Measurements from ENCODE around the gene TF.

The TF gene

DNA sequence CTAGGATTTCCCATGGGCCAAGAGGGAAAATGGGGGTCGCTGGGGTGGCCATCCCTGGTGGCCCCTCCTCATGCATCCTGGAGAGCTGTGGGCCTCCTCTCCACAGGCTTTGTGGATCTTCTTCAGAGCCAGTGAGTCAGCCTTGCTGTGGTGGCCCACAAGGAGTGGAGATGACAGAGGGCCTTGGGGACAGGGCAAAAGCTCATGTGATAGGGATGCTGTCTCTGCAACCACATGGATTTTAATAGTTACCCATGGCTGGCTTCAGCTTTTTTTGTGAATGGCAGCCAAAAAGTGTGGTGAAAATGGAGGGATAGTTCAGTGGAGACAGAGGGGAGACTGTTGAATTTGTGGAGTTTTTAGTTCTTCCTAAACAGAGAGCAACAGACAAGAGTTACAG is 1.2 kb downstream of the TF start:
- no peak for DNase-seq (ENCODE audit: low read depth in 2 of 2)

DNA sequence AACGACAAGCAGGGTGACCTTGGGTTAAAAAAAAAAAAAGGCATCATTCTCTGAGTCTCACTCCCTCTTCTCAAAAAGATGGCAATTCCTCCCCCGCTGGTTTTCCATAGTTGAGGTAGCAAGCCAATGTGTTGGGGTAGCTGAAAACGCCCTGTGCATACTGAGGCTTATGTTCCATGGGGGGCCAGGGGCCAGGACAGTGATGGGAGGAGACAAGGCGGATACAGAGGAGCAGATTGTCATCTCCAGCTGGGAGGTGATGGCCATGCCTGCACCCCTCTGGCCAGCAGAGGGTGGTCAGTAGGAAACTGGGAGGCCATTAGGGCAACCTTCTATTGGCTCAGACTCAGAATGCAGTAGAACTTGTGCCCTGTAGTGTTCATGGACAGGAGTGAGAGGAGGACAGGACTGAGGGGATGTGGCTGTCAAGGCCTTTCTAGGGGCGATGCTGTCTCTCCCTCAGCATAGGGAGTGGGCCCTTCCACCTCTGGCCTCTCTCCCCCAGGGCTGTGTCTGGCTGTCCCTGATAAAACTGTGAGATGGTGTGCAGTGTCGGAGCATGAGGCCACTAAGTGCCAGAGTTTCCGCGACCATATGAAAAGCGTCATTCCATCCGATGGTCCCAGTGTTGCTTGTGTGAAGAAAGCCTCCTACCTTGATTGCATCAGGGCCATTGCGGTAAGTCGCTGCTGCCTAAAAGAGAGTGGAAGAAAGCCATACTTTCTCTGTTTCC is 1.9 kb downstream of the TF start:
- no peak for DNase-seq (ENCODE audit: low read depth in 2 of 2)

DNA sequence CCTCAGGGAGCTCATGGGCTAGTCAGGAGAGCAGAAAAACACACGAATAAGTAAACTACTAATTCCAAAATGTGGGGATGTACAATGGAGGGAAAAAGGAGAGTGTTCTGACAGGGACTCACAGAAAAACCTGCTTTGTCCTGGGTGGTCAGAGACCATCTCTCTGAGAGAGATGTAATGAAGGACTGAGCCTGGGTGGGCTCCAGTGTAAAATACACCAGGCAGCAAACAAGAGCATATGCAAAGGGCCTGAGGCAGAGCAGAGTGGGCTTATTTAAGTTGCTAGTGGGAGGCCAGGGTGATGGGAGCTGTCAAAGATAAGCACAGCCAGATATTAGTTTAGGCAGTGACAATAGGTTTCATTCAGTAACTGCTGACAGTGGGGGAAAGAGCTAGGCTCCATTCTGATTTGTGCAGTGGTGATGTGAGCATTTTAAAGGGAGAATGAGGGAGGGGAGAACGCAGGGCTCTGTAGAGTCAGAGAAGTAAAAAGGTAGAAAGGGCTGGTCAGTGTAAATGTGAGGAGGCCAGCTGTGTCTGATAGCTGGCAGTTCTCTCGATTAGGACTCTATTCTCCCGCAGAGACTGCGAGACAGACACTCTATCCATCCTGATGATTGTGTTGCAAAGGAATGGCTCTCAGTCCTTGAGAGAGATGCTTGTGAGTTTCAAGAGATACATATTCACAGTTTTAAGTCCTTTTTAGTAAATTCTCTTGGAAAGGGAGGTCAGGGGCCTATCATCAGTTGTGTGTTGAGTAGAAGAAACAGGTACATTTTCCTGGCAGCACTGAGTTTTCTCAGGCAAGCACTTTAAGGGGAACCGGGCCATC is 3.5 kb downstream of the TF start:
- no peak for DNase-seq (ENCODE audit: low read depth in 2 of 2)

DNA sequence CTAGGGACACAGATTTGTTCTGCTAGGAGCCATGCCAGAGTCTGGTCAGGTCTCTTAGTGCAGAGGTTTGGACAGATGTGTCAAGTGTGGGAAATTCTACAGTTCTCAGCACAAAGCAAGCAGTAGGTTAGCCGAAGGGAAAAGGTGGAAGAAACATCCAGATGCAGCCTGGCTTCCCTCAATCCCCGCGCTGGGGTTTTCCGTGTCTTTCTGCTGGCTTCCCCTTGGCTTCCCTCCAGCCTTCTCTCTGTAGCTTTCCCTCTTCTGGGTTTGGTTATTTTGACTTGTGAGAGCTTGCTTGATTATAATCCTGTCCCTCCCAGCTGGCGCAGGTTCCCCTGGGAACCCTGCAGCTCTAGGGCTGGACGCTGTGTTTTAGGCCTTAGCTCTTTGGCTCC is 4.1 kb downstream of the TF start:
- no peak for DNase-seq (ENCODE audit: low read depth in 2 of 2)

DNA sequence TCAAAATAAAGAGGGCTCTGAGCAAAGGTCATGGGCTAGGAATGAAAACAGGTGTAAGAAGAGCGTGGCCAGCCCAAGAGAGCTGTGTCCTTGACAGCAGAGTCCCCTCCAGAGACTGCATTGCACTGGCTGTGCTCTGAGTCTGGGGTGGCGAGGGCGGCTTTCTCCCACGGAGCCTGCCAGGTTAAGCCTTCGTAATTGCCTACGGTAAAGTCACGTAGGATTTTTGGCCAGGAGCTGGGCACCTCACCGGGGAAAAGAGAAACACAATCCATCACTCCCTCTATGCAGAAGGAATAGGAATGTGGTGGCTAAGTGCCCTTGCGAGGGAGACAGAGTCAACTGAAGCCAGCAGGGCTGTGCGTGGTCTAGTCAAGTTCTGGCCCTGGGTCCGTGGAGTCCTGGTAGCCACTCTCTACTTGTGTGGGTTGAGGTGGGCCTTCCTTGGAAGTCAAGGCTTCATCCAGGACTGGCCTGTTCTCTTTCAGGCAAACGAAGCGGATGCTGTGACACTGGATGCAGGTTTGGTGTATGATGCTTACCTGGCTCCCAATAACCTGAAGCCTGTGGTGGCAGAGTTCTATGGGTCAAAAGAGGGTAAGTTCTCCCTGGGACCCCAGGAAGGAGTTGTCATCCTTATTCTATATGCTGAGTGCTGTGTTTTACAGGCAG is 7.0 kb downstream of the TF start:
- no peak for DNase-seq (ENCODE audit: low read depth in 2 of 2)

DNA sequence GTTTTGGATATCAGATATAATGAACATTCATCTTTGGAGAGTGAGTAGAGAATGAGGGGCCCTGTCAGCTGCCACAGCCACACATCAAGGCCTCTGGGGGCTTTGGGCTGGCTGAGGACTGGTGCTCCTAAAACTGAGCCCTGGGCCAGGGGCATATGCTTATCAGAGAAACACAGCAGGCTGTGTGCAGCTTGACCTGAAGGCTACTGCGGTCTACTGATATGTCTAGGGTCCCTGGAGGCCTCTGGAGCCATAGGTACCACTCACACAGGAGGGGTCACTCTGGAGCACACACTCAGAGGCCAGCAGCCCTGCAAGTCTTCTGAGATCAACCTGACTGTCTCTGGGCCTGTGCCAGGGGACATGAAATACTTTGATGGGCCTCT is 7.6 kb downstream of the TF start:
- DNase-seq (ENCODE audit: low read depth in 2 of 2), result no peak

DNA sequence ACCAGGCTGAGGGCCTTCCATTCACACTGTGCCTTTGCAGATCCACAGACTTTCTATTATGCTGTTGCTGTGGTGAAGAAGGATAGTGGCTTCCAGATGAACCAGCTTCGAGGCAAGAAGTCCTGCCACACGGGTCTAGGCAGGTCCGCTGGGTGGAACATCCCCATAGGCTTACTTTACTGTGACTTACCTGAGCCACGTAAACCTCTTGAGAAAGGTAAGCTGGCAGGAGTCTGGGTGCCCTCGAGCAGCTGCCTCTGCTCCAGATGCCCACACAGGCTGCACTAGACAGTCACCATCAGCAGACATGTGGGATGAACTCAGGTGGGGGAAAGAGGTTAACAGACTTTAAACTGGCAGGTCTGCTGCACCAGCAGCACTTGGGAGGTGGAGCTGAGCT is 8.3 kb downstream of the TF start:
- DNase-seq (ENCODE audit: low read depth in 2 of 2), result no peak

DNA sequence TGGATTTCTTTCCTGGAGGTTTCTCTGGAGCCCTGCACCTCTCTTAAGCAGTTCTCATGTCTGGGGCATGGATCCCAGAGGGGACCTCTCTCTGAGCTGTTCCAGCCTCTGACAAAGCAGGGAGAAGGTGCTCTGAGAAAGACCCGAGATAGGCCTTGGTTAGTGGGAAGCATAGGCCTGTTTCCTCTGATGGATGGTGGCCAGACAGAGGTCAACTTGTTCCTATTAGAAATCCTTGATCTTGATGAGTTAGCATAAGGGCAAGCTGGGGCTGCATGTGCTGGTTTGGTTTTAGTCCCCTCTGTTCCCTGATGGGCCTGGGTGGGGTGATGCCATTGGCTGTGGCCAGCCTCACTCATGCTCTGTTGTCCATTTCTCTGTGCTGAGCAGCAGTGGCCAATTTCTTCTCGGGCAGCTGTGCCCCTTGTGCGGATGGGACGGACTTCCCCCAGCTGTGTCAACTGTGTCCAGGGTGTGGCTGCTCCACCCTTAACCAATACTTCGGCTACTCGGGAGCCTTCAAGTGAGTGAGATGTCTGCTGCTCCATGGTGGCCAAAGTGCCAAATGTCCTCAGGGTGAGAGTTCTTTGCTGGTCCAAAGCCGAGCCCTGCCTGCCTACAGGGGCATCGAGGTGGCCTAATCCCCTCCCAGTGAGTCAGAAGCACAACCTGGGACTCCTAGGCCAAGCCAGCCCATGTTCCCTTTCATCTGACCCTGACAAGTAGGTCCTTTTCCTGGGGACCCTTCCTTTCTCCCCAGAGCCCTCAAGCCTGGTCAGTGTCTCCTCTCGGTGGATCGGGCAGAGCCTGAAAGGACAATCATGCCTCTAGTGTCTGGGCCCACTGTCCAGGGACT is 9.0 kb downstream of the TF start:
- no peak for DNase-seq (ENCODE audit: low read depth in 2 of 2)

DNA sequence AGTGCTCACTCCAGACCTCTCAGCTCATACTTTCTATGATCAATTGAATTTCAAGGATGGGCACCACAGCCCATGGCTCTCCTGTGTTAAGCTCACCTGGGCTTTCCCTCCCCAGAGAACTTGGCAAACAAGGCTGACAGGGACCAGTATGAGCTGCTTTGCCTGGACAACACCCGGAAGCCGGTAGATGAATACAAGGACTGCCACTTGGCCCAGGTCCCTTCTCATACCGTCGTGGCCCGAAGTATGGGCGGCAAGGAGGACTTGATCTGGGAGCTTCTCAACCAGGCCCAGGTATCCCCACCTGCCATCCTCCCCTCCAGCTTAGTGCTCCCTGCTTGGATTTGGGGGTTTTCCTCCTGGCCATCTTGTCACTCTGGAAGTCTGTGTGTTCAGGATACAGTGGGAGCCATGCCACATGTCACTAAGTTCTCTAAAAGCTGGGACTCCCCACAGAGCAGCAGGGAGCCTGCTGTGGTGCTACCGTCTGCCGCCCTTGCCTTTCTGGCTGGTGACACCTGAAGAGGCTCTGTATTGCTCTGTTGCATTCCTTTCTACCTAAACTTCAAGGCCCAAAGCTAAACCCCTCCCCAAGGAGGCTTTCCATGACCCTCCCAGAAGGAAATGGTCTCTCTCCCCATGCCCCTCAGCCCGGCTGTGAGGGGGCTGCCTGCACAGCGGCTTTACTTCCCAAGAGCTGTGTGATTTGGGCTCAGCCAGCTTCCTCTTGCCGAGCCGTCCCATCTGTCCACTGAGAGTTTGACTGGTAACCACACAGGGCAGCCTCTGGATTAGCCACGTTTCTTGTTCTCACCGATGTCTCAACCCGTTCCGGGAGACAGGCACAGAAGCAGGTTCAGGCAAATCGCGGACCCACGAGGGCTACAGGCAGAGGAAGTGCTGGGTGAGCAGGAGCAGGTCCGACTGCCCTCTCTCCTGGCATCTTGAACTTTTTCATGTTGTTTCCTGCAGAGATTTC is 10.8 kb downstream of the TF start:
- no peak for DNase-seq (ENCODE audit: low read depth in 2 of 2)

DNA sequence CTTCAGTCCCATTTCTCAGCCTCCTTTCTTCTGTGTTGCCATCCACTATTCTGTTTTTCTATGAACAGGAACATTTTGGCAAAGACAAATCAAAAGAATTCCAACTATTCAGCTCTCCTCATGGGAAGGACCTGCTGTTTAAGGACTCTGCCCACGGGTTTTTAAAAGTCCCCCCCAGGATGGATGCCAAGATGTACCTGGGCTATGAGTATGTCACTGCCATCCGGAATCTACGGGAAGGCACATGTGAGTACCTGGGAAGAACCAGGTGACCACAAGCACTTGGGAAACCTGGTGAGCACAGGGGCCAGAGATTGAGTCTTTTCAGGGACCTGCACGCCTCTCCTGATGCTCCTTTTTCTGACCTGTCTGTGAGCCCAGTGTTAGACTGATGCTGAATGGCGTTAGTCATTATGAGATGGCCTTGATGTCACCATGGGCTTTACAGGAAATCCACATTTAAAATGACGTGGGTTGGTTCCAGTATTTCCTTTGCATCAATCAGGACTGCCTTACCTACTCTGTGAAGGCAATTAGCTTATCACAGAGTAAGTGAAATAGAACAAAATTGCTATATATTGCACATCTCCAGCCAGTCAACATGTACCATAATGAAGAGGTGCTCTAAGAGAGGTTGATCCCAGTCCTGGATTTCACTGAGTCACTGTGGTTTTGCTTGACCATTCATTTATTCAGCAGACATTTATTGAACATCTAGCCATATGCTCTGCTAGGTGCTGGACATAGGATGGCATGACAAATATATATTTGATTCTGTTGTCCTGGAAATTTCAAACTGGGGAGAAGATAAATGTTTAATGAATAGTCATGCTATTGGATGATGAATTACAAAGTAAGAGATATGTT is 11.7 kb downstream of the TF start:
- DNase-seq (ENCODE audit: low read depth in 2 of 2), result no peak

DNA sequence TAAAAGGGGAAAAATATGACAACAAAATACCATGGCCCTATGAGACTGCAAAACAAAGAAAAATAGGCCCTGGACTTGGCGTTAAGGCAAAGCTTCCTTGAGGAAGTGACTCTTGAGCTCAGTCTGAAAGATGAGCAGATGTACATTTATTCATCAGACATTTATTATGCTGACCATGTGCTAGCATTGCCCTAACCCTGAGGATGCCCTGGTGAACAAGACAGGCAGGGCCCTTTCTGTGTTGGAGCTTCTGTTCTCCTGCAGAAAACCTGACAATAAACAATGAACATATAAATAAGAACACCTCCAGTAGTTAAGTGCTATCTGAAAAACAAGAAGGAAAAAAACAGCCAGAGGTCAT is 12.4 kb downstream of the TF start:
- no peak for DNase-seq (ENCODE audit: low read depth in 2 of 2)

DNA sequence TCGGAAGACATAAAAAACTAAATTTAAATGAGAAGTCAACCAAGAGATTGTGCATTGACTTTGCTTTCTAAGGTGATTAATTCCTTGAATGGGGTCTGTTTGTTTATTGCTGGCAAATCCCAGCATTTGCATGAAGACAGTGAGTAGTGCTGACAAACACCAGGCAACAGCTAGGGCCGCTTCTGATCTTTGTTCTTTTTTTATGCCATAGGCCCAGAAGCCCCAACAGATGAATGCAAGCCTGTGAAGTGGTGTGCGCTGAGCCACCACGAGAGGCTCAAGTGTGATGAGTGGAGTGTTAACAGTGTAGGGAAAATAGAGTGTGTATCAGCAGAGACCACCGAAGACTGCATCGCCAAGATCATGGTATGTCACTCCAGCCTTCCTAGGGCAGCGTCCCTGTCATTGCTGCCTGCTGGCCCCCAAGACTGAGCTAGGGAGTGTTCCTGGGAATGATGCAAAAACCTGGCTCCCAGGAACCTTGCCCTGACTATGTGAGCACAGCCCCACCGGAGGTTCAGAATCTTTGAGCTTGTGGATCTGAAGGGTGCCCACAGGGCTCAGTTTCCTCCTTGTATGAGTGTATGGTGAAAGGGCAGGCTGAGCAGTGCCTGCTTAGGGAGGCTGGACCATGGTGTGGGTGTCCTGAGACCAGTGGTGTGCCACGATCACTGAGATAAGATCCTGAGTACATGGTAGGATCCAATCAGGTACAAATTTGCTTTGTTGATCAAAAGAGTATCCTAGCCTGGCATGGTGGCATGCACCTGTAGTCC is 13.0 kb downstream of the TF start:
- no peak for DNase-seq (ENCODE audit: low read depth in 2 of 2)

DNA sequence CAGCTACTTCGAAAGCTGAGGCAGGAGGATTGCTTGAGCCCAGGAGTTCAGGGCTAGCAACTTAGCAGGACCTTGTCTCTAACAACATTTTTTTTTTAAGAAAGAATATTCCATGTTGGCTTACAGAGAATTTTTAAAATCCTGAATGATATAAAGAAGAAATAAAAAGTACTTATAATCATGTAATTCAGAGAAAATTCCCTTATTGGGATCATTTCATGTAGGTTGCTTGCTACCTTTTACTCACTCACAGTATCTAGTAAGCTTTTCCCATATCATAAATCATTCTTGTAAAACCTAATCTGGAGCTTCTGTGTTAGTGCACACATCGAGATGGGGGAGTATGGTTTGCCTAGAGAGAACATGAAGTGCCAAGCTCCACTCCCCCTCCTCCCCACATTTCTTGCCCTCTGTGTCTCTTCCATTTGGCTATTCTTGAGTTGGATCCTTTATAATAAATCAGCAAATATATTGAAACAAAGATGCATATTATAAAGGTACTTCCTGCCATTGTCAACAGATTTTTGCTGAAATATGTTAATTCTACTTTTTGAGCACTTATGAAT is 13.6 kb downstream of the TF start:
- no peak for DNase-seq (ENCODE audit: low read depth in 2 of 2)

DNA sequence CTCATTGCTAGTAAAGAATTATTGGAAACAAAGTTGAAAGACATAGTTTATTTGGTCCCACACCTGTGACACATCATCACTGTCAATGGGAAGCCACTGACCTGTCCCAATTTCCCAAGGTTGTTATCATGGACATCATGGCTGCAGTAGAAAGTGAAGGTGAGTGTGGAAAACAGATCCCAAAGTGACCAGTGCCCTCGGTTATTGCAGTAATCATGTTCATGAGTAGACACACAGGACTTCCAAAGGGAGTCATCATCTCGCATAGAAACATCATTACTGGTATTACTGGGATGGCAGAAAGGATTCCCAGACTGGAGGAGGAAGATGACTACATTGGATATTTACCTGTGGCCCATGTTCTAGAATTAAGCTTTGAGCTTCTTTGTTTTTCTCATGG is 14.7 kb downstream of the TF start:
- no peak for DNase-seq (ENCODE audit: low read depth in 2 of 2)

DNA sequence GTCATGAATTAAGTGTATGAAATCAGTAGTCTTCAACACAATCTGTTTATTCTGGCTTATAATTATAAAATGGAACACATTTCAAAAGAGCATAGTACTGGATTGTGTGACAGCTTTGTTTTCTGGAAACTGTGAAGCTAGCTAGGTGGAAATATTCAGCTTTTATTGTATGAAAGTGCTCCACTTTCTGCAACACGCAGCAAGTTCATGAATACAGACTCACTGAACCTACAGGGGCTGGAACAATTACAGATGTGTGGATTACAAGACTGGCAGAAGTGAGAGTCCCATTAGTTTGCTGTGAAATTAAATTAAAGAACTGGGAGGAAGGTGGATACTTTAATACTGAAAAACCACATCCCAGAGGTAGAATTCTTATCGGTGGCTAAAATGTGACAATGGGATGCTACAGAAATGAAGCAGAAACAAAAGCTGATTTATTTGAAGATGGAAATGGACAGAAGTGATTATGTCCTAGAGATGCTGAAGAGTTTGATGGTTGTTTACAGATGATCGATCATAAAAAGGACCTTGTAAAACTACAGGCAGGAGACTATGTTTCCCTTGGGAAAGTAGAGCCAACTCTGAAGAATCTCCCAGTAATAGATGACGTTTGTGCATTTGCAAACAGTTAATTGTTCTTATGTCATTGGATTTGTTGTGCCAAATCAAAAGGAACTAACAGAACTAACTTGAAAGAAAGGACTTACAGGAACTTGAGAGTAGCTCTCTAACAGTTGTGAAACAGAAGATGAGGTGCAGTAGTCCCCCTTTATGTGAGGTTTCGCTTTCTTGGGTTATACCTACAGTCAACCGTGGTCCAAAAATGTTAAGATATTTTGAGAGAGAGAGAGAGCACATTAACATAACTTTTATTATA is 15.7 kb downstream of the TF start:
- DNase-seq (ENCODE audit: low read depth in 2 of 2), result no peak

DNA sequence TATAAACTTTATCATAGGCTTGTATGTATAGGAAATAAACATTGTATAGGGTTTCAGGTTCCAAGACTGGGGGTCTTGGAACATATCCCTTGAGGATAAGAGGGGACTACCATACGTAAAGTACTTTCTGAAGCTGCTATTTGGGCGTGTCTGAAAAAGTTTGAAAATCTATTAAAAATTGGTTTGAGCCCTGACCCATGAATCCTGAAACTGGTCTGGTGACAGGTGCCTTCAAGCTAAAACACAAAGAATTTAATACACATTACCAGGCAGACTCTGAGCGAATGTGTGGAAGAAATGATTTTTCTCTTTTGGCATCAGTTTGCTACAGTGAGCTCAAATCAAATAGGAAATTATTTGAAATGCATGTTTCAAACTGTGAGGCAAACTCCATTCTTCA is 16.3 kb downstream of the TF start:
- DNase-seq (ENCODE audit: low read depth in 2 of 2), result no peak

DNA sequence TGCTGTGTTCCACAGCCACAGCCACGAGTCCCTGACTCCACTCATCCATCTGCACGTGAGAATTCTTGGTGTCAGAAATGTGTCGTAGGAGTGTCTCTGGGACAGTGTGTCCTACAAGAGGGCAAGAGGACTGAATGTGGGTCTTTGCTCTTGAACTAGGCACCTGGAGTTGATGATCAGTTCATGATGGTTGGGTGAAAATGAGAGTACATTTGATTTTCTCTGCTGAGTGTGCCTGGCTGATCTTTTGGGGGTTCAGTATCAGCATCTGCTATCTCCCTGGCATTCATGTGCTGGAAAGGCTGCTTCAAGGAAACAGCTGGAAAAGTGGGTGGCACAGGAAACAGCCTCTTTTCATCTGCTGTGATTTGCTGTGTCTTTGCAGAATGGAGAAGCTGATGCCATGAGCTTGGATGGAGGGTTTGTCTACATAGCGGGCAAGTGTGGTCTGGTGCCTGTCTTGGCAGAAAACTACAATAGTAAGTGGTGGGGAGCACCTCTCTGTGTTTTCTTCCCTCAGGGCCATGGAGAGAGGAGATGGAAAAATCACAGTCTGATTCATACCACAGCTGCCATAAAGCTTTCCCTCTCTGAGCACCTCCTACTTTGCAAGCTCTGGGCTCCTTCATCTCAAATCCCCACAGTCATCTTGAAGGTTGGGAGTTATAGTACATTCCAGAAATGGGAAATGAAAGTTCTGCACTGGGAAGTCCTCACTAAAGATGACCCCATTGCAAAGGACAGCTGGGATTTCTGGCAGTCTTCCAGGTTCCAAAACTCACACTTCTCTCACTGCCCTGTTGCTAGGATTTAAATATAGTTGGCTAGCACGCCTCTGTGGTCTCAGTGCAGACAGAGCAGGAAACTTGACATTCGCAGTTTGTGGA is 17.8 kb downstream of the TF start:
- DNase-seq (ENCODE audit: low read depth in 2 of 2), result no peak
